Pancreas (tissue), 10 donors: ENCODE measurements around the gene MAN1A1. TPM values are rescaled to one million over a fixed set of nuclear protein-coding genes. Genes with fewer than 3 reads are reported as not detected.
A peak's percentile ranks its signal among the peaks of the same experiment; 100 is the strongest.

ENCODE experiments used
- ATAC-seq, 4 donors: fragments of 200-7000 bp; cut with Tn5 transposase; one replicate each; pipeline versions ENCODE4 v1.8.0 to v1.9.1; 2020; ENCODE audit warnings: mild to moderate bottlenecking in 4 of 4, moderate library complexity in 4 of 4
- DNase-seq, 6 donors: peaks; one replicate each; pipeline ENCODE4 v3.0.0-alpha.2; 2020
- FAIRE-seq: peaks from 2 replicates; lab custom pipeline; 2012; peaks lifted over from hg19 to GRCh38; lab: Jason Lieb, UNC
- H3K27ac ChIP-seq, 4 donors: fragments of 200-600 bp; sonication (generic); 1 replicate in 3 of 4; 2 replicates in 1 of 4; pipeline versions ENCODE4 v1.5.0 to v1.8.0; 2020
- H3K27me3 ChIP-seq, 4 donors: fragments of 200-600 bp; one replicate each; pipeline ENCODE4 v1.8.0; 2021
- H3K36me3 ChIP-seq, 3 donors: fragments of 200-600 bp; sonication (generic) in 1 of 3; one replicate each; pipeline versions ENCODE4 v1.5.0 to v1.8.0; 2020 to 2021
- H3K4me1 ChIP-seq, 3 donors: fragments of 200-600 bp; one replicate each; pipeline ENCODE4 v1.8.0; 2021
- H3K4me3 ChIP-seq, 4 donors: fragments of 200-600 bp; sonication (generic) in 2 of 4; one replicate each; pipeline versions ENCODE4 v1.5.0 to v1.8.0; 2020 to 2021
- H3K9me3 ChIP-seq, 4 donors: fragments of 200-600 bp; one replicate each; pipeline ENCODE4 v1.8.0; 2021
- CTCF ChIP-seq, 4 donors: fragments of 200-600 bp; sonication (generic) in 3 of 4; IDR thresholded peaks; one replicate each; pipeline versions ENCODE4 v1.5.0 to v1.8.0; 2021; ENCODE audit warnings: antibody characterized with exemption in 4 of 4
- WGBS, 2 donors: extraction: QIAGEN DNeasy Blood & Tissue Kit; methylation state at CpG; one replicate each; pipeline ENCODE4 v1.1.7; 2013; 5-methylcytosine and 5-hydroxymethylcytosine counted together
- intact Hi-C, 3 donors: fragments of 100-400 bp; cut with DNase I; formaldehyde crosslinking; loops; one replicate each; pipeline versions ENCODE4 v1.11.1 to v1.14.2; 2022
- polyA plus RNA-seq, 2 donors: library from polyadenylated mRNA; stranded (reverse); fragments of 200-250 nt; gene quantifications; one replicate each; pipeline ENCODE4 v1.2.3, GENCODE V29; 2013
- total RNA-seq, 6 donors: library from RNA; stranded (reverse); fragmentation: NEBNext Ultra II Directional in 4 of 6; extraction: Animal tissue kit (Norgen Biotek cat#: 25700) in 4 of 6; gene quantifications; one replicate each; pipeline versions ENCODE4 v1.2.1 to v1.2.4, GENCODE V29; 2021 to 2023
- donor health status: healthy with polysubstance abuse.
- donor health status: DM: no; HTN: no; CAD: no; lungs with moderate emphysema.
- donor health status: DM: no; HTN: no; CAD: no.
- donor health status: control.
- donor health status: control.
- donor health status: Bipolar disorder and iron deficiency.
- donor health status: DM: yes; HTN: yes; CAD: no.
- donor health status: DM: no; HTN: no; CAD: no.
- donor health status: DM: no; HTN: no; CAD: no.
- donor health status: DM: yes; HTN: yes; CAD: no.

MAN1A1 gene
- total and polyA plus RNA-seq, 8 donors, result 11.7 to 86.1 (median 30.7) TPM

- WGBS, 2 donors, result 79 to 82% methylated on average over 12 of the region's 12 CpGs
- no peak for FAIRE-seq
- Histone ChIP-seq H3K27me3 (no peaks in the 10 kb centered on the region), H3K4me3 (no peak overlapping the region), H3K4me1 (no peaks in the 10 kb centered on the region), H3K9me3 (no peaks in the 10 kb centered on the region), H3K27ac (no peak overlapping the region), H3K36me3 (no peaks in the 10 kb centered on the region)
- no peak for ATAC-seq
- TF ChIP-seq CTCF (IDR thresholded peaks at IDR 0.05), result no peak
- intact Hi-C loops, result no loop called here
- DNase-seq, result no peak
Measured at GRCh38 chr6:119140196-119141140, 209.1 kb downstream of the MAN1A1 start.

DNA sequence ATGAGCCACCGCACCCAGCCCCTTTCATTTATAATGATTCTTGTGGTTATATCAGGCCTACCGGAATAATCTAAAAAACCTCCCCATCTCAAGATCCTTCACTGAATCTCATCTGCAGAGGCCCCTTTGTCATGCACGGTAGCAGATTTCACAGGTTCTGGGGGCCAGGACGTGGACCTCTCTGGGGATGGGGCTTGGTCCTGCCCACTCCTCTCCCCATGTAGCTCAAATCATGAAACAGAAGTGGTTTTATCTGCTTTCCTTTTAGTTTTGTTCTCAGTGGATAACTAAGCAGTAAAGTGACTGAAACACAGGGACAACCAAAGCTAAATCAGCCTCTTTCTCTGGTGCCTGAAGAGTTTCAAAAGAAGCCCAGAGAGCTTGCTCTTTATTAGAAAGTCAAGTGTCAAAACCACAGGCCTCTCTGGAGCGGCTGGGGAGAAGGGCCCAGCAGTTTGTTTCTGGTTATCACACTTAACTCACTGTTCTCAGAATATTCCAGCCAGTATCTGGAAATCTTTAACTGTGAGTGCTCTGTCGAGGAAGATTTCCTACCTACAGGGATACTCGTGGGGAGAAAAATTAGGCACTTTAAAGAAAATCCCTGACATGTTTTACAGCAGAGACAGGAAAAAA lies 210.5 kb downstream of the MAN1A1 start:
- no peak for FAIRE-seq
- Histone ChIP-seq H3K27me3 (no peaks in the 10 kb centered on the region), H3K27ac (no peak overlapping the region), H3K4me1 (no peaks in the 10 kb centered on the region), H3K9me3 (no peaks in the 10 kb centered on the region), H3K4me3 (no peak overlapping the region), H3K36me3 (no peaks in the 10 kb centered on the region)
- WGBS, 2 donors, result 66 to 70% methylated on average over 7 of the region's 7 CpGs
- no peak for TF ChIP-seq CTCF (IDR thresholded peaks at IDR 0.05)
- no peak for DNase-seq
- intact Hi-C loops, result loop anchor here in 1 of 3 donors (5.0 kb wide), 1 partner anchor 208 kb away; the partner anchor contains the start of gene MAN1A1
- ATAC-seq, result no peak

DNA sequence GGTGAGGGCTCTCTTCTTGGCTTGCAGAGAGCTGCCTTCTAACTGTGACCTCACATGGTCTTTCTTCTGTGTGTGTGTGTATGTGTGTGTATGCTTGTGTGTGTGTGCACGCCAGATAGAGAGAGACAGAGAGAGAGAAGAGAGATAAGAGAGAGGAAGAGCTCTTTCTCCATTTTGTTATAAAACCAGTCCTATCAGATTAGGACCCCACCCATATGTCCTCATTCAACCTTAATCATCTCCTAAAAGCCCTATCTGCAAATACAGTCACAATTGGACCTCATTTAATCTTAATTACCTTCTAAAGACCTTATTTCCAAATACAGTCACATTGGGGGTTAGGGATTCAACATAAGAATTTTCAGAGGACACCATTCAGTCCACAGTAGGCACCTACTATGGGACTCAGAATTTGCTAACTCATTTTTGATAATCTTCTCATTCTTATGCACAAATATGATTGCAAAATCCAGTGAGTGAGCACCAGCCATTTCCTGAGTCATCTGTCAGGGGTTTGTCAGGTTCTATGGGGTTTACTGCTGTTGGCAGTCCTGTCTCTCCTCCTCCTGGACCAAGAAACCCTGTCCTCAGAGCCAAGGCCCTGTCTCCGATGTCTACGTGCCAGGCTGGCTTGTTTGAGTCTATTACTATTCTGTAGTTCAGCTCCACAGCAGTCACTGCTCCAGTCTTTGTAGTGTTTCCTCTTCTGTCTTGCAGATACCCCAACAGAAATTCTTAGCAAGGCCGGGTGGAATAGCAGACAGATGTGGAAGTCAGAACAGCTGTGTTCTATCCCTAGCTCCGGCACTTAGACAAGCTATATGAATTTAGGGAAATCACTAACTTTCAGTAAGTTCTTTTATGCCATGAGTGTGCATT lies 212.1 kb downstream of the MAN1A1 start:
- Histone ChIP-seq H3K27me3 (no peaks in the 10 kb centered on the region), H3K4me1 (peaks cover 0 to 2% (median under 1%) of the 10 kb centered on the region in 3 donors), H3K9me3 (no peaks in the 10 kb centered on the region), H3K27ac (no peak overlapping the region), H3K36me3 (no peaks in the 10 kb centered on the region), H3K4me3 (no peak overlapping the region)
- FAIRE-seq (no peak), DNase-seq (no peak), ATAC-seq (peak in 3 of 4 donors; percentile 36 to 70 (median 48))
- intact Hi-C loops, result loop anchor here in 1 of 3 donors (5.0 kb wide), 1 partner anchor 210 kb away; the partner anchor contains the start of gene MAN1A1
- no peak for TF ChIP-seq CTCF (IDR thresholded peaks at IDR 0.05)
- 73 to 82% methylated on average over 5 of the region's 5 CpGs for WGBS, 2 donors

DNA sequence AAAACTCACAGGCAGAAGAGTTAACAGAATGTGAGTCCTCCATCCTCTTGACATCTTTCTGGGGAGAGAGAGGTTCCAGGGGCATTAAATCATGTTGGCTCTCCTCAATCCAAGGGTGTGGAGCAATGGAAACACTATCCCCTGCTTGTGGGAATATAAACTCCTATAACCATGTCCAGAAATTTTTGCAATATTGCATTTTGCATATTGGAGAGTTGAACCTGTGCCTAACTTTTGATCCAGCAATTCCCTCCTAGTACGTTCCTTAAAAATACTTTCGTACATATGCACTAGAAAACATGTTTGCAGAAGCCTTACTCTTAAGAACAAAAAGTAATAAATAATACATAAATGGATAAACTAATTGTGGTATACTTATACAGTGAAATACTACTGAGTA lies 214.8 kb downstream of the MAN1A1 start:
- 91 to 96% methylated on average over 2 of the region's 2 CpGs for WGBS, 2 donors
- TF ChIP-seq CTCF (IDR thresholded peaks at IDR 0.05), result no peak
- intact Hi-C loops, result loop anchor here in 1 of 3 donors (5.0 kb wide), 1 partner anchor 213 kb away; the partner anchor contains the start of gene MAN1A1
- H3K9me3 ChIP-seq, result no peaks in the 10 kb centered on the region
- ATAC-seq (no peak), DNase-seq (no peak), FAIRE-seq (no peak)
- no peak overlapping the region for H3K27ac ChIP-seq
- no peaks in the 10 kb centered on the region for H3K27me3 ChIP-seq
- no peak overlapping the region for H3K4me3 ChIP-seq
- no peaks in the 10 kb centered on the region for H3K36me3 ChIP-seq
- peaks cover 7 to 25% (median 24%) of the 10 kb centered on the region in 3 donors for H3K4me1 ChIP-seq
